ENCODE measurements around the gene ITPKB.
"Not testable (repeated sequence)": the region's sequence is repeated elsewhere in the genome, so short reads cannot be mapped to it uniquely, and the experiment has no call there.

The ITPKB gene

DNA sequence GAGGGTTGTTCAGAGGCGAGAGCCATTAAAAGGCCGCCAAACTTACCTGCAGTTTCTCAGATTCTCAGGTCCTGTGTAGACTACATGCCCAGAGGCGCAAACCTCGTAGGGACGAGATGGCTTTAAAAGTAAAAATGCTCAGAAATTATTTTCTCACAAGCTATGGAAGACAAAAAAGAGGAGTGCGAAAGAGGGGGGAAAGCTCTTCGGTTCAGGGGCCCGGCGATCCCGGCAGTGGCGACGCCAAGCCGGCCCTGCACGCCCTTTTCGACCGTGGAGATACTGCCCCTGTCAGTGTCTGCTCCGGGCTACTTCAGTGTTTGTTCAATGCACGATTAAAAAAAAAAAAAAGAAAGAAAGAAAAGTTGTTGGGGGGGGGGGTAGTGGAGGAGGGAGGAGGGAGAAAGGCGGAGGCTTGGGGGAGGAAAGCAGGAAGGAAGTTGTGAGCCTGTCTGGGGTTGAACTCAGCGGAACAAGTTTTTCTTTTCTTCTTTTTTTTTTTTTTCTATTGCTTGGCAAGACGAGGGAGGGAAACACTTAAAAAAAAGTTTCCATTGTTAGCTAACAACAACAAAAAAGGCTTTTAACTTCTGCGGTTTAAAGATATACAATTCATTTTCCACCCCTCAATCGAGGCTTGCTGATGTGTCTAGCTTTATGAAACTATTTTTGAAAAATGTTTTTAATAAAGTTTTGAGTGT lies at the start of gene ITPKB:
TSS of gene ITPKB (minus strand) at position 288 of the 701 bp plus-strand sequence. CDS start 1,824 bp downstream, outside the sequence.
- no peak for DNase-seq (ENCODE audit: low read depth, low spot score)

DNA sequence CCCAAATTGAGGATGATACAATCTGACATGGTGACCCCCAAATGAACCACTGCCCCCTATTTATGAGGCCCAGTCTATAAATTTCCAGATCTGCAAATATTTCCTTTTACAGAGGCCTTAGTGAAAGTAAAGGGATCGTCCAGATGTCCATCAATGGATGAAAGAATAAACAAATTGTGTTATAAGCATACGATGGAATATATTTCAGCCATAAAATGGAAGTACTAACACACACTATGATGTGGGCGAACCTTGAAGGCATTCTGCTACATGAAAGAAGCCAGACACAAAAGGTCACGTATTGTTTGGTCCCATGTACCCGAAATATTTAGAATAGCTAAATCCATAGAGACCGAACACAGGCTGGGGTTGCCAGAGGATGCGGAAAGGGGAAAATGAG lies 48.6 kb upstream of the ITPKB start:
- DNase-seq (ENCODE audit: low read depth, low spot score) = no peak

DNA sequence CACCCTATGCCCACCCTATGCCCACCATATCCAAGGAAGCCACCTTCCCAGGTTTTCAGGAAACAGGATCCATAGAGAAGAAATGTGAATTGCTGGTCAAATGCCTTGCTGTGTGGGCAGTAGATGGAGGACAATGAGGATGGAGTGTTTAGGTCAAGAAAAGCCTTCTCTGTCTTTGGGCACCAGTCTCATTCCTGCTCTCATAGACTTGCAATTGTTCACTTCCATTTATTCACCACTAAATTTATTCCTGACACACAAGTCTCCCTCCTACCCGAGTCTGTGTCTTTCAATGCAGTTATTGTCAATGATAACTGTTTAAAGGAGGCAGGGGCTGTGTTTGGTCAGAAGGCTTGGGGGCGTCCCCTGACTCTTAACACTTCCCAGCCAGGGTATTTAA lies 48.0 kb upstream of the ITPKB start:
- no peak for DNase-seq (ENCODE audit: low read depth, low spot score)

DNA sequence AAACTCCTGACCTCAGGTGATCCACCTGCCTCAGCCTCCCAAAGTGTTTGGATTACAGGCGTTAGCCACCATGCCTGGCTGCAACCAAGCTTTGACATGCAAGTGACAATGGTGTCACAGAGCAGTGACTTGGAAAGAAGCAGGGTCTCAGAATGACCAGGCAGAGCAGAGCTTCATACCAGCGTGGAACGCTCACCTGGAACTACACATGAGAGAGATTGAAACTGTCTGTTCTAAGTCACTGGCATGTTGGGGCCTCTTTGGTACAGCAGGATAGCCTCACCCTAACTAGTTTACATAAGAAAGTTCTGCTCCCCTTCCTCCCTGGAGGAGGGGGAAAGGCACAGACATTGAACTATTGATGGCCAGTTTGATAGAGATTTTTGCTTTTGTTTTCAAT lies 47.5 kb upstream of the ITPKB start:
- DNase-seq (ENCODE audit: low read depth, low spot score) = no peak

DNA sequence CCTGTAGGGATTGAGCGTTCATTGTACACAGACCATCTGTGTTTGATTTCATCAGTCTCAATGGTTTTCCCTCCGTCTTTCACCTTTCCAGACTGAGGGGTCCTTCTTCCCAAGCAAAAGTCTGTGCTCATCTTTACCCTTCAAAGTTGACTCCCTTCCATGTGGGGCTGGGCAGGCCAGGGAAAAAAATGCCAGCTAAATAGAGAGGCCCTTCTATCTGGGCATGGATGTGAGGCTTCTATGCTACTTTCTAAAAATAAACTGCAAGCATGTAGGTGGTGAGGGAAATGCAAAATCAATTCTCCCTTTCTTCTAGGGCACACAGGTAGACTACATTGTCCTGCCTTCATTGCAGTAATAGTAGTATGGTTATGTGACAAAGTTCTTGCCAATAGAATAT lies 46.7 kb upstream of the ITPKB start:
- no peak for DNase-seq (ENCODE audit: low read depth, low spot score)

DNA sequence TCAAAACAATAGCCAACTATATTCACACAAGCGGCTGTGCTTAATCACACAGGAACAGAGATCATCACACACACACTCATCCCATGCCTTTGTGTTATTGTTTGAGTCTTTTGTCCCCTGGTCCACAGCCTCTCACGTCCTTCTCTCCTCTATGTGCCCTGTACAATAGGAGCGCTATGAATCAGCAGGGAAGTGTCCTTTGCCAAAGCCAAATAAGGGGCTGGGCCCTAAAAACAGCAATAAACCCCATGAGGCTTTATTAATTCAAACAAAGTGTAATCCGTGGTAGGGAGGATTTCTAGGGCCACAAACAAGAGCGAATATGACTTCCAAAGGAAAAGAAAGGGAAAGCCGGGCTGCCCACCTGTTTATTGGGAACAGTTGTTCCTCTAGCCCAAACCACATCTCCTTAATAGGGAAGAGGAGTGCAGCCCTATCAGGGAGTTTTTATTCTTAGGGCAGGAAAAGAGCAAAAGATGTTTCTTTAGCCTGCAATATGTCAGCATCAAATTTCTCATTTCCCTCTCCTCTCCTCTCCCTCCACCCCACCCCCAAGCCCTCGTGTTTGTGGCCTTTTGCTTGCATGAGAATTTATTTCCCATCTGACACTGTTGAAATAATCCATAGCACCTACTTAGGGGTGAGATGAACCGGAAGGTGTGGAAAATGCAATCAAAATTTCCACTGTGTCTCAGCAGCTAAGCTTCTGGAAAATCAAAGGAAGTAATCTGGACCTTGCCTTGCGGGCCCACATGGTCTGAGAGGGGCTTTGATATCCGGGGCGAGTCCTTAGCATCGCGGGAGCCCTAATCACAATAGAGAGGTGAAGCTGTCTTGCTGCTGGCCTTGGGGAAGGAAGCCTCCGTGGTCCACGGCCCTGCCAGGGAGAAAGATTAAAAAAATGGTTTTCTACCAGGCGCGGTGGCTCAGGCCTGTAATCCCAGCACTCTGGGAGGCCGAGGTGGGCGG lies 45.3 kb upstream of the ITPKB start:
- DNase-seq (ENCODE audit: low read depth, low spot score) = no peak

GRCh38 chr1:226782845-226783601 lies 43.9 kb upstream of the ITPKB start:
- DNase-seq (ENCODE audit: low read depth, low spot score) = no peak

- DNase-seq (ENCODE audit: low read depth, low spot score) = no peak
Observed at GRCh38 chr1:226781937-226782609, 43.0 kb upstream of the ITPKB start.

DNA sequence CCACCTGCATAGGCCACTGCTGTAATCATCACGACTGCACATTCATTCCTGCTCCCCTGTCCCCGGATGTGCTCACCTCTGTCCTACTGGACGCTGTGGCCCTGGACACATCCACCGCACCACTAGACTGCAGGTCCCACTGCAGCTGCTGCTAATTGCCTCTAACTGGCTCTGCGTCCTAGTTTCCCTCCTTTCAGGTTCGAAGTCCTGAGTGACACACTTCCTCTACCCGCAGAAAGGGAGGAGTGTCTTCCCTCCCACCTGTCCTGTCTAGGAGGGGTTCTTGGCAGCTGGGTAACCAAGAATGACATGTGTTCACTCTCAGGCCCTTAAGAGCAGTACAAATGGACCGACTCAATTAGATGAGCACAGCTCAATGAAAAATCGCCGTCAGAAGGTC lies 40.5 kb upstream of the ITPKB start:
- DNase-seq (ENCODE audit: low read depth, low spot score) = no peak

DNA sequence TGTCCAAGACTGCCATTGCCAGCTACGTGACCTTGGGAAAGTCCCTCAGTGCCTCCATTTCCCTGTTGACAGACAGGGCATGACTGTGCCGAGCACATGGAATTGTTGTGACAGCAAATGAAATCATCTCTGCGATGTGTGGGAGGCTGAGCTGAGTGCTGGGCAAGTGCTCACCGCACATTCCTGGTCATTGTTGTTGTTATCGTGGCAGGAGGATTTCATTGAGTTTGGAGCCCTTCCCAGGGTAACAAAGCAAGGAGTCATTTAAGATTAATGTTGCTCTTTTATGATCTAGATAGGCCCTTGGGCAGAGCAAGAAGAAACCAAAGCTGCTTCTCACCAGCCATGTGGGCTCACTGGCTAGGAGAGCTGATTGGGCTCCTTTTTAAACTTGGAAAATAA lies 39.6 kb upstream of the ITPKB start:
- DNase-seq (ENCODE audit: low read depth, low spot score) = peak; percentile 55

GRCh38 chr1:226776975-226777374 lies 37.9 kb upstream of the ITPKB start:
- DNase-seq (ENCODE audit: low read depth, low spot score) = no peak

DNA sequence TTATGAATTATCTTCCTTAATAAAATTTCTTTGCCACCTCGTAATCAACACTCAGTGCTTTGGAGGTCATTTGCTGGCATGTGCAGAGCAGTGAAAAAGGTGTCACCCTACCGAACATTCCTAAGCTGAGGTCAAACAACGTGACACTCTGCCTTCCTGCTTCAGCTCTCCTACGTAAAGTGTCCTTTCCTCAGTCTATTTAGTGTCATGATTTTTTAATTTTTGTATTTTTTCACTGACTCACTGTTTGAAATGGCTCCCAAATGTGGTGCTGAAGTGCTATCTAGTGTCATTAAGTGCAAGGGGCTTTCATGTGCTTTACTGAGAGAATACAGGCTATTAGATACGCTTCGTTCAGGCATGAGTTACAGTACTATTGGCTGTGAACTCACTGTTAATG lies 37.0 kb upstream of the ITPKB start:
- DNase-seq (ENCODE audit: low read depth, low spot score) = no peak

- no peak for DNase-seq (ENCODE audit: low read depth, low spot score)
Observed at GRCh38 chr1:226772446-226773139, 33.5 kb upstream of the ITPKB start.

- DNase-seq (ENCODE audit: low read depth, low spot score) = not testable (repeated sequence)
Observed at GRCh38 chr1:226767170-226767569, 28.1 kb upstream of the ITPKB start.

- DNase-seq (ENCODE audit: low read depth, low spot score) = no peak
Observed at GRCh38 chr1:226766565-226766964, 27.5 kb upstream of the ITPKB start.

DNA sequence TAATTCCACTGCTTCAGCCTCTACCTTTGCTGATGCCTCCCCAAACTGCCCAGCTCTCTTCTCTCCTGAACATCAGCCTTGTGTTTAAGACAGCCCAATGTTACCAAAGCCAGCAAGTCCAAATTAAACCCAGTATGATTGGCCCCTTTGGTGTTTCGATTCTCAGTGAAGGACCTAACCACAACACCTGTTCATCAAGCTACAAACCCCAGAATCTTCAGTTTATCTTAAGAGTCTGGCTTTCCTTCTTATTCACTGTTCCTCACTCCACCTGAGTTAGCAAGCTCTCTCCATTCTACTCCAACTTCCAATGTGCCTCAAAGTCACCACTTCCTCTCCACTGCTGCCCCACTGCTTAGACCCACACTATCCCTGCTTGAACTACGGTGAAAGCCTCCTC lies 25.5 kb upstream of the ITPKB start:
- DNase-seq (ENCODE audit: low read depth, low spot score) = no peak

DNA sequence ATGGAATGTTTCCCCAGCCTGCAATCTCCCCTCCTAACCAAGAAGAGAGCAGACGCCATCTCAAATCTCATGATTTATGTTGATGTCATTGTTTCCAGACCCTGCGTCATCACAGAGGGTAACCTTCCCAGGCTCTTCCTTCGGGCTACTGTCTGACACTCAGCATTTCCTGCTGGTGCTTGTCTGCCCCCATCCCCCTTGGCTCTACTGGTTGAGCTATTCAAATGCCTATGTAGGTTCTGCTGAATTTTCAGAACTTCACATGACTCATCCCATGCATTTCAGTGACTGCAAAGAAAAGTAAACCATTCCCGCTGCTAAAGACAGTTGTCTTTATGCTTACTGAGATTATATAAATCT lies 24.8 kb upstream of the ITPKB start:
- DNase-seq (ENCODE audit: low read depth, low spot score) = peak; percentile 82

- no peak for DNase-seq (ENCODE audit: low read depth, low spot score)
Observed at GRCh38 chr1:226762988-226763904, 24.2 kb upstream of the ITPKB start.

DNA sequence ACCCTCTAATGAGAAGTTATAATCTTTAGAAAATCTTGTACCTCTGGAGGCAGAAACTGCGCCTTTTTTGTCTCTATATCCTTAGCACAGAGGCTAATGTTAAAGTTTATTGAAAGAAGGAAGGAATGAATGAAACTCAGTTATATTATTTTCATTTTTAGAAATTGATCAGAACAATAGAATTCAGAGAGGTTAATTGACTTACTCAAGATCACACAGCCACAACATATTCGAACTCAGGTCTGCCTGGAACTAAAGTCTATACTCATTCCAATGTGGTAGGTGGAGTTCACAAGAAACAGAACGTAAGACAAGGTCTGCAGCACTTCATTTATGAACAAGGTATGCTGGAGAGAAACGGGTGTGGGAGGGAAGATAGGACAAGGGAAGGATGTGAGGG lies 23.0 kb upstream of the ITPKB start:
- no peak for DNase-seq (ENCODE audit: low read depth, low spot score)

GRCh38 chr1:226761322-226761721 lies 22.2 kb upstream of the ITPKB start:
- no peak for DNase-seq (ENCODE audit: low read depth, low spot score)
